Activated CD4-positive, alpha-beta T cell treated with anti-CD3 and anti-CD28 coated beads, Interleukin-2, amount 10 ng/mL, durations not matched to agents 7 days and 5 days (primary cell): Measurements from ENCODE around the gene TRPM4. TPM values are rescaled to one million over a fixed set of nuclear protein-coding genes. Genes with fewer than 3 reads are reported as not detected.
"Not testable (repeated sequence)": the region's sequence is repeated elsewhere in the genome, so short reads cannot be mapped to it uniquely, and the experiment has no call there.

Experiments used
- CTCF ChIA-PET: fragments of 350-600 bp; sonication (Branson Sonifier 250); formaldehyde crosslinking; loops from one replicate; lab custom pipeline; 2021; ENCODE audit warnings: antibody characterized with exemption; lab: Charles Lee
- POLR2A ChIA-PET: fragments of 350-600 bp; sonication (Branson Sonifier 250); formaldehyde crosslinking; loops from one replicate; lab custom pipeline; 2021; ENCODE audit warnings: antibody characterized with exemption; lab: Charles Lee
- DNase-seq: peaks from one replicate; pipeline ENCODE4 v3.0.0-alpha.2; 2020
- H3K27ac Mint-ChIP-seq: one replicate; pipeline ENCODE4 v1.8.0; 2021; ENCODE audit warnings: mild to moderate bottlenecking, moderate library complexity, mixed read lengths
- H3K27me3 Mint-ChIP-seq: one replicate; pipeline ENCODE4 v1.8.0; 2021; ENCODE audit warnings: mixed read lengths
- H3K36me3 Mint-ChIP-seq: one replicate; pipeline ENCODE4 v1.8.0; 2021; ENCODE audit warnings: low read depth, mixed read lengths
- H3K4me1 Mint-ChIP-seq: one replicate; pipeline ENCODE4 v1.8.0; 2021; ENCODE audit warnings: mixed read lengths
- H3K4me3 Mint-ChIP-seq: one replicate; pipeline ENCODE4 v1.8.0; 2021; ENCODE audit warnings: mild to moderate bottlenecking, moderate library complexity, mixed read lengths
- H3K9me3 Mint-ChIP-seq: one replicate; pipeline ENCODE4 v1.8.0; 2021; ENCODE audit warnings: mixed read lengths
- total RNA-seq, 2 experiments: library from RNA; stranded (reverse); gene quantifications; one replicate each; pipeline ENCODE4 v1.2.3, GENCODE V29; 2021

TRPM4 gene
- total RNA-seq, 2 experiments from 2014 or later, result 0.25 to 0.33 TPM

GRCh38 chr19:49146408-49146770 is 11.2 kb upstream of the TRPM4 start:
- DNase-seq, H3K9me3 Mint-ChIP-seq, H3K27ac Mint-ChIP-seq, POLR2A ChIA-PET, H3K4me3 Mint-ChIP-seq, H3K36me3 Mint-ChIP-seq: not testable (repeated sequence)
- peaks cover 42% of the 10 kb centered on the region for H3K4me1 Mint-ChIP-seq
- CTCF ChIA-PET, result interaction anchor here (0.9 to 3.3 kb wide), 6 partner anchors 10 to 153 kb away, joined by 3 to 12 read pairs (median 5); partner anchors contain the start of genes GYS1, LIN7B and RUVBL2
- H3K27me3 Mint-ChIP-seq, result peaks cover 52% of the 10 kb centered on the region

GRCh38 chr19:49148044-49148682 is 9.4 kb upstream of the TRPM4 start:
- ChIA-PET CTCF (interaction anchor here (1.0 to 2.6 kb wide), 4 partner anchors 9 to 155 kb away, joined by 5 to 11 read pairs (median 6); partner anchors contain the start of genes GYS1 and RUVBL2), POLR2A (no interaction called here)

GRCh38 chr19:49148784-49149651 is 8.6 kb upstream of the TRPM4 start:
- Mint-ChIP-seq H3K4me3 (peak overlapping the region; percentile 38), H3K4me1 (peaks cover 36% of the 10 kb centered on the region)

More at GRCh38 chr19:49148044-49148682, 9.4 kb upstream of the TRPM4 start:
- Mint-ChIP-seq H3K36me3 (peaks cover 9% of the 10 kb centered on the region), H3K9me3 (no peaks in the 10 kb centered on the region), H3K4me3 (peak overlapping the region; percentile 58), H3K4me1 (peaks cover 36% of the 10 kb centered on the region), H3K27me3 (peaks cover 63% of the 10 kb centered on the region), H3K27ac (no peak overlapping the region)
- DNase-seq, result no peak

GRCh38 chr19:49149652-49150105 is 7.9 kb upstream of the TRPM4 start:
- Mint-ChIP-seq H3K27me3 (peaks cover 70% of the 10 kb centered on the region), H3K4me3 (peak overlapping the region; percentile 69), H3K9me3 (no peaks in the 10 kb centered on the region), H3K27ac (no peak overlapping the region), H3K36me3 (peaks cover 9% of the 10 kb centered on the region), H3K4me1 (peaks cover 36% of the 10 kb centered on the region)
- no peak for DNase-seq
- ChIA-PET POLR2A (no interaction called here), CTCF (interaction anchor here (1.0 to 2.4 kb wide), 3 partner anchors 10 to 52 kb away, joined by 4 to 10 read pairs (median 7); no protein-coding TSS in a partner anchor)

More at GRCh38 chr19:49148784-49149651, 8.6 kb upstream of the TRPM4 start:
- POLR2A ChIA-PET, result no interaction called here
- Mint-ChIP-seq H3K9me3 (no peaks in the 10 kb centered on the region), H3K27ac (no peak overlapping the region), H3K27me3 (peaks cover 69% of the 10 kb centered on the region), H3K36me3 (peaks cover 9% of the 10 kb centered on the region)
- CTCF ChIA-PET, result interaction anchor here (1.0 to 2.4 kb wide), 2 partner anchors 9 to 29 kb away, joined by 4 to 7 read pairs; no protein-coding TSS in a partner anchor
- DNase-seq, result peak; percentile 77

GRCh38 chr19:49150106-49150943 is 7.3 kb upstream of the TRPM4 start:
- H3K27ac Mint-ChIP-seq, result no peak overlapping the region
- peak overlapping the region; percentile 69 for H3K4me3 Mint-ChIP-seq
- H3K9me3 Mint-ChIP-seq, result no peaks in the 10 kb centered on the region
- H3K36me3 Mint-ChIP-seq, result peaks cover 9% of the 10 kb centered on the region
- DNase-seq, result peak; percentile 36
- ChIA-PET CTCF (interaction anchor here (0.6 to 2.4 kb wide), 5 partner anchors 11 to 319 kb away, joined by 3 to 10 read pairs (median 5); no protein-coding TSS in a partner anchor), POLR2A (no interaction called here)
- H3K27me3 Mint-ChIP-seq, result peaks cover 74% of the 10 kb centered on the region
- H3K4me1 Mint-ChIP-seq, result peaks cover 35% of the 10 kb centered on the region

- ChIA-PET POLR2A (interaction anchor here (0.7 kb wide), 1 partner anchor 48 kb away, joined by 8 read pairs; no protein-coding TSS in a partner anchor), CTCF (interaction anchor here (1.1 to 2.0 kb wide), 4 partner anchors 27 to 241 kb away, joined by 3 to 10 read pairs (median 3); partner anchors contain the start of gene LIN7B)
- Mint-ChIP-seq H3K4me3 (no peak overlapping the region), H3K4me1 (peaks cover 30% of the 10 kb centered on the region), H3K36me3 (peaks cover 9% of the 10 kb centered on the region), H3K27ac (no peak overlapping the region), H3K27me3 (peaks cover 76% of the 10 kb centered on the region), H3K9me3 (no peaks in the 10 kb centered on the region)
- DNase-seq, result no peak
Measured at GRCh38 chr19:49150944-49151243, 6.7 kb upstream of the TRPM4 start.

GRCh38 chr19:49151267-49152118 is 6.1 kb upstream of the TRPM4 start:
- Mint-ChIP-seq H3K9me3 (no peaks in the 10 kb centered on the region), H3K4me3 (no peak overlapping the region), H3K27ac (no peak overlapping the region), H3K27me3 (peaks cover 77% of the 10 kb centered on the region), H3K4me1 (peaks cover 26% of the 10 kb centered on the region), H3K36me3 (peaks cover 9% of the 10 kb centered on the region)
- ChIA-PET CTCF (interaction anchor here (1.1 to 2.0 kb wide), 4 partner anchors 28 to 240 kb away, joined by 3 to 10 read pairs (median 3); partner anchors contain the start of gene LIN7B), POLR2A (interaction anchor here (0.7 kb wide), 1 partner anchor 48 kb away, joined by 8 read pairs; no protein-coding TSS in a partner anchor)
- DNase-seq, result peak; percentile 26

GRCh38 chr19:49152119-49152550 is 5.5 kb upstream of the TRPM4 start:
- POLR2A ChIA-PET, result no interaction called here
- Mint-ChIP-seq H3K27ac (no peak overlapping the region), H3K4me3 (no peak overlapping the region), H3K9me3 (no peaks in the 10 kb centered on the region), H3K27me3 (peaks cover 73% of the 10 kb centered on the region), H3K4me1 (peaks cover 26% of the 10 kb centered on the region), H3K36me3 (peaks cover 9% of the 10 kb centered on the region)
- no peak for DNase-seq
- CTCF ChIA-PET, result no interaction called here

- ChIA-PET CTCF (no interaction called here), POLR2A (no interaction called here)
- DNase-seq, result no peak
- Mint-ChIP-seq H3K27ac (no peak overlapping the region), H3K4me1 (peaks cover 26% of the 10 kb centered on the region), H3K27me3 (peaks cover 73% of the 10 kb centered on the region), H3K9me3 (no peaks in the 10 kb centered on the region), H3K4me3 (no peak overlapping the region), H3K36me3 (peaks cover 9% of the 10 kb centered on the region)
Measured at GRCh38 chr19:49153167-49153809, 4.3 kb upstream of the TRPM4 start.

GRCh38 chr19:49154279-49154678 is 3.3 kb upstream of the TRPM4 start:
- DNase-seq, result no peak
- Mint-ChIP-seq H3K9me3 (no peaks in the 10 kb centered on the region), H3K4me1 (peaks cover 22% of the 10 kb centered on the region), H3K27ac (no peak overlapping the region), H3K4me3 (no peak overlapping the region), H3K27me3 (peaks cover 68% of the 10 kb centered on the region), H3K36me3 (peaks cover 6% of the 10 kb centered on the region)
- ChIA-PET CTCF (interaction anchor here (1.3 kb wide), 1 partner anchor 161 kb away, joined by 3 read pairs; the partner anchor contains the start of genes GYS1 and RUVBL2), POLR2A (no interaction called here)
